ENCODE measurements around the gene CCDC102B.
"Not testable (repeated sequence)": the region's sequence is repeated elsewhere in the genome, so short reads cannot be mapped to it uniquely, and the experiment has no call there.

CCDC102B gene

DNA sequence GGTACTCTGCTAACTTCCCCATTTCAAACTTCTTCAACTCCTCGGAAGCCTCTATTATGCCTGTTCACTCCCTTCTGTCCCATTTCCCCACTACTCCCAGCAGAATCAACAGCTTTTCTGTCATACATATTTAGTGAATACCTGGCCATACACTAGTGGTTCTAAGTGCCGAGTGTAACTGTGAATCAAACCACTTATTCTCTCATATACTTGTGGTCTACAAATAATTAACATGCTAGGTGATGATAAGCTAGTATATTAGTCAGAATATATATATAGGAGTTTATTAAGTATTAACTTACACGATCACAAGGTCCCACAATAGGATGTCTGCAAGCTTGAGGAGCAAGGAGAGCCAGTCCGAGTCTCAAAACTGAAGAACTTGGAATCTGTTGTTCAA, 150.7 kb downstream of the CCDC102B start:
- in situ Hi-C loops (cut with MboI; ENCODE audit: low pct_unique_long_range_greater_than_20kb, low sequenced_read_pairs) = no loop called here
- no peak for DNase-seq

DNA sequence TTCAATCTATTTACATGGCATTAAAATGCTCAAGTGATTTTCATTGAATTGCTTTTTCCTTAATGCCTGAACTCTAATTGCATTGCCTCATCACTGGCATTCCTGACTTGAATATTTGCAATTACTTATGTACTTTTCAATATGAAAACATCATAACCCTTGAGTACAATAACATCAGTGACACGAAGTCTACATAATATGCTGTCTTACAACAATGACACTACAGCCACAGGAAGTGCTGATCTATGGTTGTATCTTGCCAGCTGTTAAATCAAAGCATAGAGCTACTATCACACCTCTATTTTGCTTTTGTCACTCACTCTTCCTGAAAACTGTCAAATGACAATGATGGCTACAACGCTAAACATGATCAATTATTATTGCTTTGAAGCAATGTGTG, 156.9 kb downstream of the CCDC102B start:
- DNase-seq = no peak
- in situ Hi-C loops (cut with MboI; ENCODE audit: low pct_unique_long_range_greater_than_20kb, low sequenced_read_pairs) = no loop called here

DNA sequence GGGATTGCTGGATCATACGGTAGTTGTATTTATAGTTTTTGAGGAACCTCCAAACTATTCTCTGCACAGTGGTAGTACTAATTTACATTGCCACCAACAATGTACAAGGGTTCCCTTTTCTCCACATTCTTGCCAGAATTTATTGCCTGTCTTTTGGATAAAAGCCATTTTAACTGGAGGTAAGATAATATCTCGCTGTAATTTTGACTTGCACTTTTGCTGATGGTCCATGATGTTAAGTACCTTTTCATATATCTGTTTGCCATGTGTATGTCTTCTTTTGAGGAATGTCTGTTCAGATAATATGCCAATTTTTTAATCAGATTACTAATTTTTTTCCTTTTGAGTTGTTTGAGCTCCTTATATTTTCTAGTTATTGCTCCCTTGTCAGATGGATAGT, 158.8 kb downstream of the CCDC102B start:
- in situ Hi-C loops (cut with MboI; ENCODE audit: low pct_unique_long_range_greater_than_20kb, low sequenced_read_pairs) = no loop called here
- DNase-seq = no peak

DNA sequence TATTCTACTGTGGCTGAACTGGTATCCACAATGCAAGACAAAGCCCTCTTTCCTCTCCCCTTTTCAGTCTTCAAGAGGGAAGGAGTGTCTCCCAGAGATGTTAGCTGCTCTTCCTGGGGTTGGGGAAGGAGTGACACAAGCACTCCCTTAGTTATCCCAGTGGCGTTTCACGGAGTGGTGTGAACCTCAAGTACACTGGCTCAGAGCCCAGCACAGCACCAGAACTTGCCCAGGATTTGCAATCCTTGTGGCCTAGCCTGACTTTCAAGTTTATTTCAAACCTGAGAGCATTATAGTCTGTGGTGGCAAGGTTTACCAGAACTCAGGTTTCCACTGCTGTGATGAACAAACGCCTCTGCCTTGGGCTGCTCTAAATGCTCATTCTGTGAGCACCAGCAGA, 162.5 kb downstream of the CCDC102B start:
- no peak for DNase-seq
- in situ Hi-C loops (cut with MboI; ENCODE audit: low pct_unique_long_range_greater_than_20kb, low sequenced_read_pairs) = no loop called here

DNA sequence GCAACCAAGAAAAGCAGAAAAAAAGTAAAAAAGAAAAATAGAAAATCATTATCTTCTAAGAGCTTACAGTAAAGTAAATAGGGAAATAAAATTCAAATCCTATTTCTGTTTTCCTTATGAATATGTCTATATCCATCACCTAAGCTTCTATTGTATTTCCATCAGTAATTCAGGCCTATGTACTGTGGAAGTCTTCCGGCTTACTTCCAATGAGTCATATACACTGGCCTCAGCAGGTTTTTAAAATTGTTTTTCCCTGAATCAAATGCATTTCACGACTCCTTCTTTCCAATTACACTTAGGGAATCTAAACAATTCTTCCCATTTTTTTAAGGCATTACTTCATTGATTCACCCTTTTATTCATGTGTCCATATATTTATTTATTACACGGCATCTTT, 164.7 kb downstream of the CCDC102B start:
- DNase-seq = no peak
- in situ Hi-C loops (cut with MboI; ENCODE audit: low pct_unique_long_range_greater_than_20kb, low sequenced_read_pairs) = no loop called here

DNA sequence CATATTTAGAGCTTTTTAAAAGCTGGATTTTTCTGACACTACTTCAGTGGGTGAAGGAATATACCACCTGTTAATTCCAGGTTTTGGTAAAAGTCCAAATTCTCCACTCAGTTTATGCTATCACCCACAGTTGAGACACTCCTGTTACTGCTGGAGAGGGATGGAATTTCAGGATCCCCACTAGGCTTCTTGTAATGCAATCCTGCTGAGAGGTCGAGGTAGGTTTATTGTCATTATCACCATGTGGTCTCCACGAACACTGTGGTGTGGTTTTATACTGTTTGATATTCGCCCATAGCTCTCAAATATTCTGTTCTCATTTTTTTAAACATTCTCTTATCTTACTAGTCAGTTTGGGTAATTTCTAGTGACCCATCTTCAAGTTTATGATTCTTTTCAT, 167.9 kb downstream of the CCDC102B start:
- in situ Hi-C loops (cut with MboI; ENCODE audit: low pct_unique_long_range_greater_than_20kb, low sequenced_read_pairs) = no loop called here

DNA sequence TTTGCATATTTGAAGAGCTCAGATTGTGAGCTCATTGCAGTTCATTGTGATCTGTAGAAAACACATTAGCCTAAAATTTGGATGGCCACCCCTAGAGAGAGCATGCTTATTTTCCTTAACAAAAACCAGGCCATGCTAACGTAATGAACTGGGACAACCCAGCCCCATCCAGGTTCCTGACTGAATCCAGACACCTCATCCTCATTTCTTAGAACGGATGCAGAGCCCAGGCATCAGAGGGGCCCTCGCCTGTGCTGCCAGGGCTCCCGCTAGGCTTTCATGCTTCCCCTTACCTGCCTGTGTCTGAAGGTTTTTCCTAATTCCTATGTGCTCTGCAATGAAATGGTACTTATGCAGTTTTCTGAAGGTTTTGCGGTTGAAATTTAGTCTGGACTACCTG, 171.1 kb downstream of the CCDC102B start:
- no peak for DNase-seq
- in situ Hi-C loops (cut with MboI; ENCODE audit: low pct_unique_long_range_greater_than_20kb, low sequenced_read_pairs) = no loop called here

More for the DNA sequence above, 167.9 kb downstream of the CCDC102B start:
- no peak for DNase-seq

DNA sequence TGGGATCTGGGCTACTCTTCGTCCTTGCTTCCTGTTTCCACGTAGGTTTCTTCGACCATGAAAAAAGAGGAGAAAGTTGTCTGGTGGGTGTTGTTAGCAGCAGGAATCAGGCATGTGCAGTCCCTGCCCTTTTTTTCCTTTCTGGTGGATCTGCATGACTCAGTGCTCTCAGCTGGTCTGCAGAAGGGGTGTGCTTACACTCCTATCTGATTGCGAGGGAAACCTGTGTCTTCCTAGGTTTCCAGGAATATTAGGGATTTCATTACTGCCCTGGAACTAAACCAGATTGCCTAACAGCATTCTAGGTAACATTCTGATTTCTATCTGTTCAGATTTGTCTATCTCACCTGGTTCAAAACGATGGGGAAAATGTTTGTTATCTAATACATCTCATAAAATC, 174.3 kb downstream of the CCDC102B start:
- in situ Hi-C loops (cut with MboI; ENCODE audit: low pct_unique_long_range_greater_than_20kb, low sequenced_read_pairs) = no loop called here
- DNase-seq = no peak

DNA sequence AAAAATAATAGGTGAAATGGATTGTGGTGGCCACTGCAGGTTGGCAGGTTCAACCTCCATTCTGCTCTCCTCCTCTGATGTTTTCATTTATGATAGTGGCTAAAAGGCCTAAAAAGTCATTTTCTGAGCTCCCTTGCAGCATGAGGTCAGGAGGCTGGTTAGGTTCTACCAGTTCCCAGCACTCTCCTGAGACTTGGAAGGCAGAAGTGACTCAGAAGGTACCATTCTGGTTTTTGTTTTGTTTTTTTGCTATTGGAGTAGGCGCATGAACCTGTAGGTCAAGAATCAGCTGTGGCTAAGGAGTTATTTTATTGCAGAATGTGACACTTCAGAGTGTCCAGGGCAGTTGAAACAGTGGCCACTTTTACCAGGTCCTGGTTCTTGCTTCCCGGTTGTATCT, 181.9 kb downstream of the CCDC102B start:
- DNase-seq = no peak
- in situ Hi-C loops (cut with MboI; ENCODE audit: low pct_unique_long_range_greater_than_20kb, low sequenced_read_pairs) = no loop called here

DNA sequence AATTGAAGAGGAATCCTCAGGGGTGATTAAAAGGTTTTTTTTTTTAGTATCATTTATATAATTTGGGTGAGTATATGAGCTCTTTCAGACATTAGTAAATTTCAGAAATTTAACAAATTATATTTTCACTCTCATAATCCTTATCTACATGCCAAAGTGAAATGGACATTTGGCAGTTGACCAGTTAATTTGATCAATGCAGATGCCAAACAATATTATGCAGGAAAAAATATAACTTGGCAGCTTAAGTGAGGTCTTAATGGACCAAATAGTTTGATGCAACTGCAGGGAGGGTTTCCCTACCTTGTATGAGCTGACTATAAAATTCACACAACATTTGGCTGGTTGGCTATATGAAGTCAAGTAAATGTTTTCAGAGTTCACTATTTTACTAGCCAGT, 185.2 kb downstream of the CCDC102B start:
- in situ Hi-C loops (cut with MboI; ENCODE audit: low pct_unique_long_range_greater_than_20kb, low sequenced_read_pairs) = no loop called here

DNA sequence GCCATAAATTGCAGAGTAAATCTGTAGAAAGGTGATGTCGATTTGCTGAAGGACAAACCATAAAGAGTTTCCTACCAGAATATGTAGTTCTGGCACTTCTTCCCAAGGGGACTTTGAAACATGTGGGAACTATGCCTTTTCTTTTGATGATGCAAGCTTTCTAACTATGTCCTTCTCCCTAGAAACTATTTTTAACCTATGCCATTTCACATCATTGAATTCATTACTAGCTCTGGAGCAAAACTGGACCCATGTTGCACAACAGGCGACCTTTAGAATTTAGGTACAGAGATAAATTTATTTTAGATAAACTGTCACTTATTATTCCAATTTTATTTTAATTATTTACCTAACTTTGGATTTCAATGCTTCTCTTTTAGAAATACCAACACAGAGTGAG, 186.5 kb downstream of the CCDC102B start:
- DNase-seq = no peak
- in situ Hi-C loops (cut with MboI; ENCODE audit: low pct_unique_long_range_greater_than_20kb, low sequenced_read_pairs) = no loop called here

More for the DNA sequence above, 185.2 kb downstream of the CCDC102B start:
- DNase-seq = no peak

DNA sequence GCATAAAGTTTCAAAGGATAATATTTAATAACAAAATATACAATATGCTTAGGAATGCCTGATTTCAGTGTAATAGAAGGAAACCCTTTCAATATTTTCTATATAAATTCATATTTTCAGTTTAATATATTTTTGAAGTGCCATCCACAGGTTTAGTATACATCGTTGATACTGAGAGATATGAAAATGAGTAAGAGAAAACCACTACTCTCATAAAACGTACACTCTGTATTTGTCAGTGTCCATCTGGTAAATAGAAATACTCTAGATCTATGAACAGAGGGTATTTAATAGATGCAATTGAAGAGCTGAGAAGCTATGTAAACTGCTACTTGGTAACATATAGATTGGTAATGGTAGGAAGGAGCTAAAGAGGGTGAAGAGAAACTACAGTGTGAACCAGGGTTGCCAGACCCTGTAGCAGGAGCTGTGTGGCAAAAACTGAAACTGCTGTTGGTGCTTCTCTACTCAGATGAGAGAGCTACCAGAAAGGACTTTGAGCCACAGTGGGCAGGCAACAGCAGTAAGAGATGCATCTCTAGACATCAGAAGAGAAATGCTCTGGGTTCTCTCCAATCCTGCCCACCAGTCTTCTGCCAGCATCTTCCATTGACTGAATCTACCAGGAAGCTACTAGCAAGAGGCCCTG, 187.4 kb downstream of the CCDC102B start:
- DNase-seq = no peak
- in situ Hi-C loops (cut with MboI; ENCODE audit: low pct_unique_long_range_greater_than_20kb, low sequenced_read_pairs) = no loop called here

DNA sequence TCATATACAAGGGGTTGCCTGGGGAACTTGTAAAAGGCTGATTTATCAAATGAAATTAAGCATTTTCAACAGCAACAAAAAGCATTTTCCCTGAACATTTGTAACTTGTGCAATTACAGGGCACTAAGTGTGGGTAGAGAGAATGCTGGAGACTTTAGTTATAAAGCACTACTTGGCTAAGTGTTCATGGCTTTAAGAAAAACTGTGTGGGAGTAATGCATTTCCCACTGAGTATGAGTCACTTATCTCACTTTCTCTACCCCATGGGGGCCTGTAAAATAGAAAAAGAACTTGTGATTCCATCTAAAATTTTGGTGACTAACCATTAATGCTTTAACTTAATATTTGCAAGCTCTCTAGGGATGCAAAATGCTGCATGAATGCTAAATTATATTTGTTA, 193.4 kb downstream of the CCDC102B start:
- no peak for DNase-seq
- in situ Hi-C loops (cut with MboI; ENCODE audit: low pct_unique_long_range_greater_than_20kb, low sequenced_read_pairs) = no loop called here

DNA sequence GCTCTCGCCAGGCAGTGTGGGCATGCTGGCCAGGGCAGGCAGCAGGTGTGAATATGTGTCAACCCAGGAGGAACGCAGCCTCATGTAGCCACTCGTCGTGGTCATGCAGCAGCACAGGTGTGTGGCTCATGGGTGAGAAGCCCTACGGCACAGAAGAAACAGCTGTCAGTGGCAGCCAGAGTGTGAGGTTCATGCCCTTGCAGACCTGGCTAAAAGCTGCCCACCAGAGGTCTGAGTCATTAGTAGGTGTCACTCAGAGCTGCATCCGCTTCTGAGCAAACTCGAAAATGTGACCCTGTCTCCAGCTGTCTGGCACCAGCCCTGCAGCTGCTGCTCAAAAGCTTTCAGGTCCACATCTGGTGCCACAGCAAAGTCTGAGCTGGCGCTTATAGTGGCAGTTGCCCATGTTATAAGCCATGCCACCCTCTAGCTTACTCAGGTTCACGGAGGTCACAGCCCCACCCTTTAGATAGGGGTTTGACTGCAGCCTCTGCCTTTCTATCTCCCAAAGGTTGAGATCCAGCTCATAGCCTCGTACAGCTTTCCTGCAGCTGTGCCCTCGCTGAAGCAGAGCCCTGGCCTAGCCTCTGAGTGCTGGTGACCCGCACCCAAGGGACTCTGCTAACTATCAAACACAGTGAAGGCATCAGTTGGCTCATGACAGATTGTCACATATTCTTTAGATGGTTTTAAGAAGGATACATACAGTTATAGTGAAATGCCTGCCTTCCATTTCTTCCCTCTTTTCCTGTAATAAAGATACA, 195.0 kb downstream of the CCDC102B start:
- no peak for DNase-seq
- in situ Hi-C loops (cut with MboI; ENCODE audit: low pct_unique_long_range_greater_than_20kb, low sequenced_read_pairs) = no loop called here

DNA sequence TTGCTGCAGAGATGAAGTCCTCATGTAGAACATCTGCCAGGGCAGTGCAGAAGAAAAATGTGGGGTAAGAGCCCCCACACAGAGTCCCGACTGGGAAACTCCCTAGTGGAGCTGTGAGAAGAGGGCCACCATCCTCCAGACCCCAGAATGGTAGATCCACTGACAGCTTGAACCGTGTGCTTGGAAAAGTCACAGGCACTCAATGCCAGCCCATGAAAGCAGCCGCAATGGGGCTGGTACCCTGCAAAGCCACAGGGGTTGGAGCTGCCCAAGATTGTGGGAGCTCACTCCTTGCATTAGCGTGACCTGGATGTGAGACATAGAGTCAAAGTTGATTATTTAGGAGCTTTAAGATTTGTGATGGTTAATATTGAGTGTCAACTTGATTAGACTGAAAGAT, 197.8 kb downstream of the CCDC102B start:
- DNase-seq = no peak
- in situ Hi-C loops (cut with MboI; ENCODE audit: low pct_unique_long_range_greater_than_20kb, low sequenced_read_pairs) = no loop called here

DNA sequence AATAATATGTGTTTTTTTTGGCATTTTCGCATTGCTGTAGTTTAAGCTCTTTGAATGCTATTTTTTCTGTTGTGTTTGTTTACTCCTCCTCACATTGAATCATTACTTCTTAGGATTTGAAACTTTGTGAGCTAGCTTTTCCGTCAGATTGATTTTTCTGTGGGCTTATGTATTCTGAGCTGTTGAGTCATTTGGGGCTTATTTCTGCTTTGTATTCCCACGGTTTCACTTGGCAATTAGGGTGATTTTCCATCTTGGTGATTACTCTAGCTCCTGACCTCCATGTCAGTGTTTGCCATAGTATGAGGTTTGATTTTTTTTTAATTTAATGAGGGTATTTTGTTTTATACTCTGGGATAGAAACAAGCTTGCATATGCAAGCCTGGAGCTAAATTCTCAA, 200.0 kb downstream of the CCDC102B start:
- DNase-seq = no peak
- in situ Hi-C loops (cut with MboI; ENCODE audit: low pct_unique_long_range_greater_than_20kb, low sequenced_read_pairs) = no loop called here

DNA sequence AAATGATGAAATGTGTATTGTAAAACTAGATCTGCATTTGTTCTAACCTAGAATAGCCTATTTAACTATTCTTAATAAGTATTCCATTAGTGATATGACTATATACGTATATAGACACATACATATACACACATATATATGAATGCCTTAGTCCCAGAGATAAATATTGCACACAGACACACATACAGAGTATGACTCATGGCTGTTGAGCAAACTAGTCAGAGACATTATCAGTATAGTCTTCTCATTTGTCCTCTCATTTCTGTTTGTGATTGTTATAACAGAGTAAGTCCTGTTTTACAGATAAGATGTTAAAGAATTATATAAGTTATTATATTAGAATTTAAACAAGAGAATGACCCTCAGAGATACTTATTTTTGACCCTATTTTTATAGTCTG, 202.5 kb downstream of the CCDC102B start:
- in situ Hi-C loops (cut with MboI; ENCODE audit: low pct_unique_long_range_greater_than_20kb, low sequenced_read_pairs) = no loop called here
- no peak for DNase-seq

DNA sequence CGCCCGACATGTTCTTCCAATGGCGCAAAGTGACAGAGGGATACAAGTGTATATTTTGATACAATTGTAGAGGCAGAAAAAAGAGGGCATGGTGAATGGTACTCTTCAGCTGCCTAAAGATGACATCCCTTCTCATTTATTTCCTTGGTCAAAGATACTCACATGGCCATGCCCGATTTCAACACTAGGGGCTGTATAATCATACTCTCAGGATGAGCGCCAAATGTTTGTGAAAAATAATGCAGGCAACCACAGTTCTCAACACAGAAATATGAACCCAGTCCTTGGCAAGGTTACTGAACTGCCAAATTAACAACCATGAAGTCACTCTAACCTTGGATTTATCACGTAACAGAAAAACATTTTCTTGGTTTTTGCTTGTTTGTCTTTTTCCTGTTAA, 204.4 kb downstream of the CCDC102B start:
- no peak for DNase-seq
- in situ Hi-C loops (cut with MboI; ENCODE audit: low pct_unique_long_range_greater_than_20kb, low sequenced_read_pairs) = no loop called here

DNA sequence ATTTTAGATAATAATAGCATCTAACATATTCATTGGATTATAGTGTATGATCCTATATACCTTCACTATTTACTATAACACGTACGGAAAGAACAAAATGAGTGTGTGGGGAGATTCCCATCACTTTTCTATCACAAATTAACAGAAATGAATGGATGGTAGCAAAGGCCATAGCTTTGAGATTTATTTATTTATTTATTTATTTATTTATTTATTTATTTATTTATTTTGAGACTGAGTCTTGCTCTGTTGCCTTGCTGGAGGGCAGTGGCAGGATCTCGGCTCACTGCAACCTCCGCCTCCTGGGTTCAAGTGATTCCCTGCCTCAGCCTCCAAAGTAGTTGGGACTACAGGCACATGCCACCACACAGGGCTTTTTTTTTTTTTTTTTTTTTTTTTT, 208.3 kb downstream of the CCDC102B start:
- DNase-seq; in situ Hi-C loops (cut with MboI; ENCODE audit: low pct_unique_long_range_greater_than_20kb, low sequenced_read_pairs): not testable (repeated sequence)

DNA sequence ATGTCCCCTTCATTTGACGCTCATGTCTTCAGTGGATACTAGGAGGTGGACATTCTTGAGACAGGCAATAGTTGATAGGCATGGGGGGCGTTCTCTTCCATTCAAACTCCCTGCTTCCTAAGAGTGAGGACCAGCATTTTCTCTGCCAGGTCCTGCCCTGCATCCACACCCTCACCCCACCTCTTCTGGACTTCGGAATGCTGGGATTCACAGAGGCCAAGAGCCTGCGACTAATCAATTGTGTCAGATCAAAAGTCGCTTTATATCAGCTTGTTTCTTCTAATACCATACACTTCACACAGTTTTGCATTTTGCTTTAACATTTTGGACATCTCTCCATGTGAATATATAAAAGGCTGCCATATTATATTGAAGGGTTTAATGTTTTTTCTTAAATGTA, 210.7 kb downstream of the CCDC102B start:
- DNase-seq = no peak
- in situ Hi-C loops (cut with MboI; ENCODE audit: low pct_unique_long_range_greater_than_20kb, low sequenced_read_pairs) = no loop called here

DNA sequence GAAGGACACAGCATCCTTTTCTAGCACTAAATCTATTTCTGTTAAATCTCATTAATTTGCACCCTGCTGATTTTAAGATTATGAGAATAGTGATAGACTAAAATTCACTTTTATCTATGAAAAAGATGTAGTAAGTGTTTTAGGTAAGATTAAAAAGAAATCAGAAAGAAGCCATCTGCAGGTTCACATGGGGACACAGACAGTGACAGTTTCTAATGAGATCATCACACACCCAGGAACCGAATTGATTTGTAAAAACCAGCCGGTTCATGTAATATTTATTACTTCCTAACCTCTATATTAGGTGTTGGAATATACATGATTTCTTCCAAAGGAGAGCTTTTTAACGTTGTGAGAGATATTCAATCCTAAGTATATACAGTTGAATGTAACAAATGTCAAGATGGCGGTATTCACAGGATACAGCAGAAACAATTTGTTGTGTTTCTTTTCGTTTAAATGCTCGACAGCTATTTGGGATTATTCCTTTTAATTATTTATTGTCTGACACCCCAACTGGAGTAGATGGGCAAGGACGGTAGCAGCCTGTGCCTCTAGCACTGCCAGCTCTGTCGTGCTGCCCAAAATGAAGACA, 223.4 kb downstream of the CCDC102B start:
- DNase-seq = no peak
- in situ Hi-C loops (cut with MboI; ENCODE audit: low pct_unique_long_range_greater_than_20kb, low sequenced_read_pairs) = no loop called here
